Activated CD8-positive, alpha-beta memory T cell treated with anti-CD3 and anti-CD28 coated beads for 4 hours (primary cell): ENCODE measurements around the gene IMPDH1.

Experiments used
- DNase-seq, 2 donors: peaks; one replicate each; pipeline ENCODE4 v3.0.0-alpha.2; 2020; ENCODE audit warnings: low read depth in 2 of 2

IMPDH1 gene

DNA sequence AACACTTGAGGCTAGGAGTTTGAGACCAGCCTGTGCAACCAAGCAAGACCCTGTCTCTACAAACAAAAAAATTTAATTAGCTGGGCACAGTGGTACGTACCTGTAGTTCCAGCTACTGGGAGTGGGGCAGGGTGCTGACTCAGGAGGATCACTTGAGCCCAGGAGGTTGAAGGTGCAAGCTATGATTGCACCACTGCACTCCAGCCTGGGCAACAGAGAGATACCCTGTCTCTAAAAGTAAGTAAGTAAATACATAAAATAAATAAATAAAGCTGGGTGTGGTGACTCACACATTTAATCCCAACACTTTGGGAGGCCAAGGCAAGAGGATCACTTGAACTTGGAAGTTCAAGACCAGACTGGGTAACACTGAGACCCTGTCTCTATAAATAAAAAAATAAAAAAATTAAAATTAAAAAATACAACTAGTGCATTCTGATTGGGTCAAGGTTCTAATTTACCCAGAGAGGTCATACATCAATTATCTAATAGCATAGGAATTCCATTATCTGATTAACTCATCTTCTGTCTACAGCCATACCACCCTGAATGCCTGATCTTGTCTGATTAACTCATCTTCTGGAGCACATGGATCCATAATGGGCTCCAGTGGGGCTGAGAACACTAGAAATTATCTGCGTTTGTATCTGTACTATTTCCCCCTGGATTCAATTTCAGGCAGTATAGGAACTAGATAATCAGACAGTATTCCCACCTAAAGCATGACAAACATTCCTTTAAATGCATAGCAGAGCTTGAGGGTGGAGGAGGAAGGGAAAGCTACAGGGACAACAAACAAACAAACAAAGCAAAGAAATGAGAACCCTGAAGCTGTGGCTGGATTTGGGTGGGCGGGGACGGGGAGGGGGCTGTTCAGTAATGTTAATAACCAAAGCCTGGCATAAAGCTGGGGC lies 24.9 kb upstream of the IMPDH1 start:
- DNase-seq, result no peak

DNA sequence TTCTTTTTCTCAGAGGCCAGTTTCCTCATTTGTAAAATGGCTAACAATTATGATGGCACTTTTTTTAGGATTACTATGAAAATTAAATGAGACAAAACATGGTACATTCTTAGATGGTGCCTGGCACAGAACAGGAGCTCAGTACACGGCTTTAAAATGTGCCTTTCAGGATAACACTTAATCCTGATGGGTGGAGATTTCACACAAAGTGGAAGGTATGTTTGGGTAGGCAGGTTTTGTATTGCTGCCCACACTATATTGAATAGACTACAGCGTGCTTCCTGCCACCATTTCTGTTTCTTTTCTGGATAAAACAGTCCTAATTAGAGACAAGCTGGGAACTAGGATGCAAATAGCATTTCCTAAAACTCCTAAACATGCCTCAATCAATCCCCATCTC lies 22.0 kb upstream of the IMPDH1 start:
- no peak for DNase-seq

DNA sequence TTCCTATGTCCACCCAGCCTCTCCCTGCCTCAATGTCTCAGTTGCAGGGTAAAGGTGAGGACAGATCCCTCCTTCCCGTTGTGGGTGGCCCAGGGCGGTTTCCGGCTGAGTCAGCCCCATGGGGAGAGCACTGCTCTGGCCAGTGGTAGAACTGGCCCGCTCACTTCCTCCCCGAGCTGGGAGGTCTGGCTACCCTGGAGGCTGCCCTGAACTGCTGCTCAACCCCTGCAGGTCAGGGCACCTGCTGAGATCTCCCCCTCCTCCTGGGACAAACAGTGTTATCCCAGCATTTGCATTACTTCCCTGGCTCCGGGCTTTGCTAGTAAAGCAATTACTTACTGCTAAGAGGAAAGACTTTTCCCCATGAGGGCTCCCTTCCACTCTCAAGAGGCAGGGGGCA lies 21.4 kb upstream of the IMPDH1 start:
- no peak for DNase-seq

DNA sequence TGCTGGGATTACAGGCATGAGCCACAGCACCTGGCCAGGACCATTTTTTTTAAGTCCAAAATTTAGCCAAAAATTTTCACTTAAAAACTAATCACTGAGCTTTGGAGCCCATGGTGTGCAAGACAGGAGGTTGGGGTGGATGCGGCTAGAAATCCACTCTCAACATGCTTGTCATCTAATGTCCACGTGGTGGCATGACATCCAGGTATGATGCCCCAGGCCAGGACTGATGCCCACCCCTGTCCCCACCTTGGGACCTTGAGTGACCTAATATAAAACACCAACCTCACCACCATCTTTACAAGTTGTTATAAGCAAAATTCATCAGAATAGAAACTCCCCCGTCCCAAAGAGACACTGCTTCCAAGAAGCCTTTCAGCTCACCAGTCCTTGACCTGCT lies 20.4 kb upstream of the IMPDH1 start:
- DNase-seq, result no peak

DNA sequence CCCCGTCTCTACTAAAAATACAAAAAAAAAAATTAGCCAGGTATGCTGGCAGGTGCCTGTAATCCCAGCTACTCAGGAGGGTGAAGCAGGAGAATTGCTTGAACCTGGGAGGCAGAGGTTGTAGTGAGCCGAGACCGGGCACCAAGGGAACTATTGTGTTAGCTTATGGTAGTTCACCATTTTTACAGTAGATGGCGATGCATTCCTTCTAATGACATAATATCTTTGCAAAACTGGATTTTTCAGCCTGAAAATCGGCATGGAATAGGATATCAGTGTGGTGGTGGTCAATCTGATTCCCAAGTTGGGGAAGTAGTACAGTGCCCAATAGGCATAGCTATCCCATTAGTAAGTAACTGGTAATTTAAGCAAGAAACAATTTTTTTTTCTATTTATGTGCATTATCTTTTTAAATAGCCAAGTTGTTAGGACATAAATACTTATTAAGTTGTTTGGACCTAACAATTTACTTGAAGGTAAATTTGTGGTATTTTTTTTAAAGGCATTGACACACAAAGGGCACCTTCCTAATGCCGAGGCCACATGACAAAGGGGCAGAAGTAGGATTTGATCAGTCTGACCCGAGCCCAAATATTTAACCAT lies 17.6 kb upstream of the IMPDH1 start:
- DNase-seq, result no peak

DNA sequence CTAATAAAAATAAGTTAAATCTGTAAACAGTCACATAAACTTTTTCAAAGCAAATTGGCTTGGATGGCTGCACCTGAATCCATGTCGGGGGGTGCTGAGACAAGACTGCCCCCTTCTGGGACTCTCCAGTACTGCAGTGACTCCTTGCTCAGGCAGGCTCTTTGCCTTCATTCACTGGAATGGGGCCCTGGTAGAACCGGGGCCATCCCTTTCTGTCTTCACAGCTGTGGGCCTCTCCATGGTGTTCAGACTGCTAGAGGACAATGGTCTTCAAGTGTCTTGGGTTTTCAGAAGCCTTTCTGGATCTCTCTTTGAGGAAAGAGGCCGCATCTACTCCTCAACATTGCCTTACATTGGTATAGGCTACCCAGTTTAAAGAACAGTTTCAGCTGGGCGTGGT lies 16.1 kb upstream of the IMPDH1 start:
- DNase-seq, result peak; percentile 55 to 58

DNA sequence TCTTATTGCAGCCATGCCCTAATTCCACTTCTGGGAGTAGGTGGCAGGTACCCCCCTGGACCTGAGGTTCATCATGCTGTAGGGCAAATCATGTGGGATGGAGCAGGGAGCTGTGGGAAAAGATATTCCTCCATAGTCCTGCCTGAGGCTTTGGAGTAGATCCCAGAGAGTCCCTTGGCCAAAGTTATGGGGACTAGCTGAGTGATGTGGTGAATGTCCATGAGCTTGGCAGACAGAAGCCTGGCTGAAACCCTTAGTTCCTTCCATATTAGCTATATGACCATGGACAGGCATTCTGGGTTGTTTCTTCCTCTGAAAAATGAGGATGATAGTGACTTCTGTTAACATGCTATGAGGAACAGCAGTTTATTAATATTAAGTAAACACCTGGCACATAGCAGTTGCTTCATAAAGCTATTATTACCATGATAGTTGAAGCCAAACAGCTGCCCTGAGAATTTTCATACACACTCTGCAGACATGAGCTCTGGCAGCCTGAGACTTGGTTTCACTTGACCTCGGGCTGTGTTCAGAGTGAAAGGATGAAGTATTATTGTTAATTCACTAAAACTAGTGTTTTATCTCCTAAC lies 15.0 kb upstream of the IMPDH1 start:
- no peak for DNase-seq

DNA sequence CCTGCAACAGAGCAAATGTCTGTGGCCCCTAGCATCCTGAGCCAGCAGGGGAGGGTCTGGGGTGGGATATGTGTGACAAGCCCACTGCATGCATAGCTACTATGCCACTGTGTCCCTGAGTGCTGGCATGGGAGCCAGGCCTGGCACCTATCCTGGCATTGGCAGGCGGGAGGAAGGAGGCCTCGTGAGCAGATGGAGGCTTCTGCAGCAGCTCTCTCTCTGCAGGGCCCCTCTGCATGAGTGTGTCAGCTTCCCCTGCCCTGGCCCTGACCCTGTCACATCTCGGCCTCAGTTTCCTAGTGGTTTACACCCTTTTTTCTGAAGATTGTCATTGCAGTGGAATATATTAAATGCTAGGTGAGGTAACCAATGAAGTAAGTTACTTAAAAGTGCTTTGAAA lies 13.1 kb upstream of the IMPDH1 start:
- no peak for DNase-seq

DNA sequence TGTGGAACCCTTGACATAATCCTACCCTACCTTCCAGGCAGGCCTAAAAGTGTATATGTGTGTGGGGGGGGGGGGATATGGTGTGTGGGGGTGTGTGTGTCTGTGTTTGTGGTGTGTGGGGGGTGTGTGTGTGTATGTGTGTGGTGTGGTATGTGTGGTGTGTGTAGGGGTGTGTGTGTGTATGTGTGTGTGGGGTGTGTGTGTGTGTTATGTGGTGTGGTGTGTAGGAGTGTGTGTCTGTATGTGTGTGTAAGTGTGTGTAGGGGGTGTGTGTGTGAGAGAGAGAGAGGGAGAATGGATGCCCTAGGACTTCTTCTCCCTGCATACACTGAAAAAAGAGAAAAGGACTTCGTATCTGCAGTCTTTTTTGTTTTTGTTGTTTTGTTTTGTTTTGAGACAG lies 12.3 kb upstream of the IMPDH1 start:
- no peak for DNase-seq

DNA sequence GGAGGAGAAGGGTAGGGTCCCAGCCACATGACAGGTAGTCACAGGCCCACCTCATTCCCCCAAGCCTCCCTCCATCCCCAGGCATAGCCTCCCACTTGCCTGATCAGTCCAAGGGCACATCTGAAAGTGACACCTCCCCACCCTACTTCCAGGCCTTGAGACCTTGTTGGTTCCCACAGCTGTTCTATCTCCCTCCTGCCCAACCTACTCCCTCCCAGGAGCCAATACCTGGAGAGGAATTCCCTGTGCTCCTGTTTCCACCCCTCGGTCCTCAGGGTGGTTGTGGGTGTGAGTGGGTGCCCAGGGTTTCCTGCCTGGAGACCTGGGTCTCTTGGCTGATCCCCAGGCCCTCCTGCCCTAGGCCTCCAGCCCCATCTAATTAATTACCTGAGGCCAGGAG lies 11.6 kb upstream of the IMPDH1 start:
- DNase-seq, result no peak

DNA sequence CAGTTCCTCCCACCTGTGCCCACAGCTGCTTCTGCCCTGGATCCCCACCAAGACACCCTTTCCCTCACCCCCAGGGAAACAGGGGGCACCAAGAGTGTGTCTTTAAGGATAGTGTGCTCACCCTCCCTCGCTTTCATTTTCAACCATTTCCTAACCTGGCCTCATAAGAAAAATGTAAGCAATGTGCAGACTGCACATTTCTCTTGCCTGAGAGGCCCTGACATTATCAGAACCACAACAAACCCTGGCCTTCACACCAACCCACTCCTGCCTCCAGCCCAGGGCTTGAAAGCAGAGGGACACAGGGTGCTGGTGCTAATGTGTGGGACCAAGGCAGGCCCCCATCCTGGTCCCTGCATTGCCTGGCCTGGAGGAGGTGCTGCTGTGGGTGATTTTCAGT lies 11.0 kb upstream of the IMPDH1 start:
- DNase-seq, result no peak

DNA sequence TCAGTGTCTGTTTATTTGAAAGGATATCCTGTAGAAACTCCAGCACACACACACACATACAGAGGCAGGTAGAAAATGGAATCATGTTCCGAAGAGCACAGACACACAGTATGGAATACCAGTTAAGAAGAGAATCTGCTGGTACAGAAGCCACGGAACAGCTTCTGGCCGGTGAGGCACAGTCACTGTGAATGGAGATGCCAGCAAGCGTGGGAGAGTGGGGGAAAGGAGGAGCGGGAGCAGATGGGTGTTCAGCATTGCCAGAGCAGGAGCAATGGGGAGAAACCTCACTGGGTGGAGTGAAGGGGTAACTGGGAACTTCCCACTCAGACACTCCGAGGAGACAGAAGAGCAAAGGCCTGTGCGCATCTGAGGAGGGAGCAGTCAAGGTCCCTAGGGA lies 9.5 kb upstream of the IMPDH1 start:
- no peak for DNase-seq

DNA sequence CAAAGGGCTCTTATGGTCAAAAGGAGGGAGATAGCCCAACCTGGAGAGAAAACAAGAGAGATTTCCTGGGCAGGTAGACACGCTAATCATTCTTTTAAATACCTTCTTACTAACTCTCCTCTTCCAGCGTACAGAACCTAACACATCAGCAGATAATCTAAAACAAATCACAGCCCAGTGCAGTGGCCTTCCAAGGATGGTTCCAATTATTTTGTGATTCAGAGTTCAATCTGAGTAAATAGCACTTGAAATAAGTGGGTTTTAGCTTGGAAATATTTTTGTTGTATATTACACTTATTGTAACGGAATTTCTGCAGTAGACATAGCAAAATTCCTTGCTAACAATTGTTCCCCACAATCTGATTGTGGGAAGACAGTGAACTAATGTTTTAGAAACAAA lies 7.3 kb upstream of the IMPDH1 start:
- DNase-seq, result no peak

DNA sequence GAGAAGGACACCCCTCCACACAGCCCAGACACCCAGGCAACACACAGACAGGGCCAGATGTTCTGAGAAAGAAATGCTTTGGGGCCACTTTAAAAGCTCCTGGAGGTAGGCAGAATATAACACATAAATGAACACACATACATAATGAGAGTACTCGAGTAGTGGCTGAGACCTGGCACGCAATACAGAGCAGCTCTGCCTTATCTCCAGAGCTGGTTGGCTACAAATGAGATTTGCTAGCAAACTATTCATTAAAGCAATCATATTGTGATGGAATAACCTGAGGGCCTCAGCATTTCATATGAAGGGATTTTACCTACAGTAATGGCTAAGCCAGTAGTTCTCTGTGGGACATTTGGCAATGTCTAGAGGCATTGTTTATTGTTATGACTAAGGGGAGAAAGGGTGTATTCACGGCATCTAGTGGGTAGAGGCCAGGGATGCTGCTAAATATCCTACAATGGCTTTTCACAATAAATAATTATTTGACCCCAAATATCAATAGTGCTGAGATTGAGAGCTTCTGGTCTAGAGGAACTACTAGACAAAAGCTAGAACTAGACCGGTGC lies 5.5 kb upstream of the IMPDH1 start:
- DNase-seq, result no peak

DNA sequence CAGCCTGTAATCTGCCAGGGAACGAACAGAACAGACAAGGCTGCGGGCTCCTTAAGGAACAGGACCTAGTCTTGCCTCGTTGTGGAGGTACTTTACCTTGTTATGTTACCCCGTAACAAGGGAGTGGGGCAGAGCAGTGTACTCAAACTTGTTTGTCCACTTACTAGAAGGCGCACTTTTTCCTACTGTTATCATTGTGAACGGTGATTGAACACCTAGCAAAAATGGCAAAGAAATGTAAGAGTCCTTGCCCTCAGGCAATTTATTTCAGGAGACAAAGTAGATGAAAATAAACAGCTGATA lies 620 bp upstream of the IMPDH1 start:
- no peak for DNase-seq

DNA sequence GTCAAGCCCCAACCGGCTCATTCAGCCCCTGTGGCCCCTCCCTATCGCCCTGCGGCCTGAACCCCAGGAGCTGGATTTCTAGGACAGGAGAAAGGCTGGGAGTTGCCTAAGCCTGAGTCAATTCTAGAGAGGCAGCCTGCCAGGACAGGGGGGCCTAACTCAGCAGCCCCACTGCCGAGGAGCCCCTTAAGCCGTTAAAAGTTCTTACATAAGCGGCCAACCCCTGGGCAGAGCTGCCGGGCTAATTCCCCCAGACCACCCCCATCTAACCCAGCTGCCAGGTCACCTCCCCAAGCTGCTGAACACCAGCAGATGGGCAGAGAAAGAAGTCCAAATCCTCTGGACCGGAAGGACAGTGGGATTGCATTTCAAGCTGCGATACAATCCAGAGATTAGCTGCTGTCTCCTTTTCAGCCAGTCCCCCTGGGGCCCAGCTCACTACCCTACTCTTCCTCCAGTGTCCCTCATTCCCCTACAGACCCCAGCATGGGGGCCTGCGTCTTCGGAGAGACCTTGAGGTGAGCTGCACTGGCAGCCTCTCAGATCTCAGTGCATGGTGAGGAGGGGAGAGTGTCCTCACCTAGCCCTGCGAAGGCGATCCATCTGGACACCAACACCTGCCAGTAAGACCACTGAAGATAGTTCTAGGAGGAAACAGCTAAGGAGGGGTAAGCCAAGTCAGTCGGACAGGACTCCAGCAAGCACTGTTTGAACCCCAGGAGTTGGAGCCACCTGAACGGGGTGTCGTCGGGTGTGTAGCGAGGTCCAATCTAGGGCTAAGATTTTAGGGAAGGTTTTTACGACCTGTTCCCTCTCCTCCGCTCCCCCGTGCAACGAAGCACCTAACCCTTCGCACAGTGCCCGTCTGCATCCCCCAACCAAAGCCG lies 830 bp downstream of the IMPDH1 start:
- DNase-seq, result no peak

DNA sequence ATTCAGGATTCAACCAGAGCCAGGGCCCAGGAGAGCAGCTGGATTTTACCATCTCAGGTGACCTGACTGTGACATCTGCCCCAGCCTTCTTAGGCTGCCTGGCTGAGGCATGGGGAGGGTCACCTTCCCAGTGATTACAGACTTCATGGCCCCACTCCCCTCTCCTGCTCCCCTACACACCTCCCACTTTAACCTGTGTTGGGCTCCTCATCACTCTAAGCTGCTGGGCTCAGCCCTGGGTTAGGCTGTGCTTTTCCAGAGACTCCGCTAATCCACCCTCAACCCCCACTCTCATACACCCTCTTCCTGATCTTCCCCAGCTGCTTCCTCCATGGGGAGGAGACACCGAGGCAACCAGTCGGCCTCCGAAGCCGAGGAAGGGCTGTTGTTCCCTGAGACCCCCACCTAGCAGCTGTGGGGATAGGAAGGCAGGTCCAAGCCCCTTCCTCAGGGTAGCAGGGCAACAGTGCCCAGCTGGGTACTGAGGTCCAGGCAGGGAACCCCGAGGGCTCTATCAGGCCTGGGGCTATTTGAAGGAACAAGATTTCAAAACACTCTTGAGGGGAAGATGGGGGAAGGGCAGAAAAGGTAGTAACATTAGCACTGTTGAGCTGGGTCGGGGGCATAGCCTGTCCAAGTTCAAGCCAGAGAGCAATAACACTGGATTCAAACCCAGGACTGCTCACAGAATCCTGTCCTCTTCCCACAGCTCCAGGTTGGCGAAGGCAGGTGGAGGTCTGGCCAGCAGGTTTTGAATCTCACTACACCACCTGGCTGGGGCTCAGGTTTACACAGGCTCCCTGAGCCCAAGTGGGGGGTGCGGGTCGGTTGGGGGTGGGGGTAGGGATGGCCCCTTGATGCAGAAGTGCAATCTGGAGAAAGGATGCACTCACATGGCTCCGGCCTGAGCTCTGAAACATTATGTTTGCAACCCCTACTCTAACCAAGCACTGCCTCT lies 1.8 kb downstream of the IMPDH1 start:
- DNase-seq, result no peak

DNA sequence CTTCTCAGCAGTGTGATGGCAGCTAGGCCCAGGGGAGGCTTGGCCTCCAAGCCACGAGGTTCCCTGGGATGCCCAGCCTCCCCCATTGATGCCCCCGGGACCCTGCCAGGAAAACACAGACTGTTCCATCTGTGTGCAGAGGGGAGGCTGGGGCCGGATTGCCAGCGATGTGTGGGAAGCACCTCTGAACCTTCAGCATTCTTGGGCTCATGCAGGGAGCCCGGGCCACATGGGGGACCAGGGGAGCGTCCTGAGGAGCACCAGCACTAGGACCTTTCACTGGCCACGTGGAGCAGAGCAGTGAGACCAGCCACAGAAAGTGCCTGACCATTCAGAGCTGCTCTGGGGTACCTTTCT lies 2.6 kb downstream of the IMPDH1 start:
- no peak for DNase-seq

DNA sequence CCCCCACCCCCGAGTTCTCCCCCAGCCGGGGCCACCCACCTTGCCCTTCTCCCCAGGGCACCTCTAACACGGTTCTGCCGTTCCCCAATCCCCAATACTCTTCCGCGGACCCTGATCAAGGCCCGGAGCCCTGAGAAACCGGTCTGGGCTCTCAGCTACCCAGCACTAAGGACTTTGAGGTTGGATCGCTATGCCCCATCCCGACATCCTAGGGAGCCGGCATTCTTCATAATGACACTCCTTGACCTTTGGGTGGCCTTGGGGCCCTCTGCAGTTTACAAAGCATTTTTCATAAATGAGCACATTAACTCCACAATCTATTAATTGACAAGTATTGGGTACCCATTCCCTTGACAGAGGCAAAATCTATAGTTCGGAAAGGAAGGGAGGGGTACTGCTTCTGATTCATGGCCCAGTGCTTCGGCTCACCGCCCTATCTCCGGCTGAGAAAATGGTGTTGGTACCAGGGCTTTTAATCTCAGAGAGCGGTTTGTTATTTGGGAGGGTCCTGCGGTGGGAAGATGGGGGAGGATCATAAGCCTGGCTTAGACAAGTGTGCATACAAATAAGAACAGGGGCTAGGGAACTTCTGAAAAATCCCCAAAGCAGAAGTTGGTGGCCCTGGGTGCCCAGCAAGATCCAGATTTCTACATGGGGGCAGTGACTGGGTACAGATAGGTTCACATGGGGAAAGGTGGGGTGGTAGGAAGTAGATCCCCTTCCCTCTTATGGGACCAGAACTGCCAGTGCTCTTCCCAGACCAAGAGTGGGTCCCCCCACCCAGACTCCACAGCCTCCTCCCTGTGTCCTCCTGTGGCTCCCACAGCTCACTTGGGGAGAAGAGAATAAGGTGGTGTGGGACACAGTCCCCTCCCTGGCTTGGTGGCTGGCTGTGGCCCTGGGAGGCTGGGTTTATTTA lies 3.2 kb downstream of the IMPDH1 start:
- no peak for DNase-seq
